ENCODE measurements around the gene MYO1F.

DNA sequence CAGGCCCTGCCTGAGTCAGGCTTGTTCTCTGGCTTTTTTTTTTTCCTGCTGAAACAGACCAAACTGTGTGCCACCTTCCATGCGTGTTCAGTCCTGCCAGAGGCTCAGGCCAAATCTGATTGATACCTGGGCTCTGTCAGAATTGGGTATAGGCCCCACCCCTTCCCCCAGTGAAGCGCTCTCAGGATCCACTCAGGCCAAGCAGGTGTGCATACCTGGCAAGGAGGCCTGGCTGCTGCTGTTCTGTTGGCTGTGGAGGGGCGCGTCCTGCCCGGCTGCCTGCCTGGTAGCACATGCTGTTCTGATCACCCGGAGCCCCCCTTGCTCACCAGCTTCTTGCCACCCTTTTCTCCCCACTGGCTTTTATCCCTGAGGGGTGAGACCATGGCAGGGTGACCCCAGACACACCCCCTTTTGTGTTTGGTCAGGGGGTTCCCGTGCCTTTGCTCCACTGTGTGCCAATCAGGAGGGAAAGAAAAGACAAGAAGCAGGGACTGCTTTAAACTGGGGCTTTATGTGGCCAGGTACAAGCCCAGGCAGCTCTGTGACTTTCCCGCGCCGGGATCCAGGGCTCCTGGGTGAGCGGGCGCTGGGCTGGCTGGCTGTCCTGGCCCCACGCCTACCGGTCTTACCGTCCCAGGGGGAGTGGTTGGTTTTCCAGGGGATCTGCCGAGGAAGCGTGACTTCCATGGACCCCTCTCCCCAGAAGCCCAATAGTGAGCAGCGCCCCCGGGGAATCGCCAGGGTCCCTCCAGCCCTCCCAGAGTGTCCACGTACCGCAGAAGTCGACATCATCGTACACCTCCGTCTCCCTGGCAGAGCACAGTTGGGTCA, 87.5 kb downstream of the MYO1F start:
- TF ChIP-seq, protein P1, sequence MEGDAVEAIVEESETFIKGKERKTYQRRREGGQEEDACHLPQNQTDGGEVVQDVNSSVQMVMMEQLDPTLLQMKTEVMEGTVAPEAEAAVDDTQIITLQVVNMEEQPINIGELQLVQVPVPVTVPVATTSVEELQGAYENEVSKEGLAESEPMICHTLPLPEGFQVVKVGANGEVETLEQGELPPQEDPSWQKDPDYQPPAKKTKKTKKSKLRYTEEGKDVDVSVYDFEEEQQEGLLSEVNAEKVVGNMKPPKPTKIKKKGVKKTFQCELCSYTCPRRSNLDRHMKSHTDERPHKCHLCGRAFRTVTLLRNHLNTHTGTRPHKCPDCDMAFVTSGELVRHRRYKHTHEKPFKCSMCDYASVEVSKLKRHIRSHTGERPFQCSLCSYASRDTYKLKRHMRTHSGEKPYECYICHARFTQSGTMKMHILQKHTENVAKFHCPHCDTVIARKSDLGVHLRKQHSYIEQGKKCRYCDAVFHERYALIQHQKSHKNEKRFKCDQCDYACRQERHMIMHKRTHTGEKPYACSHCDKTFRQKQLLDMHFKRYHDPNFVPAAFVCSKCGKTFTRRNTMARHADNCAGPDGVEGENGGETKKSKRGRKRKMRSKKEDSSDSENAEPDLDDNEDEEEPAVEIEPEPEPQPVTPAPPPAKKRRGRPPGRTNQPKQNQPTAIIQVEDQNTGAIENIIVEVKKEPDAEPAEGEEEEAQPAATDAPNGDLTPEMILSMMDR (IDR thresholded peaks at IDR 0.05), result no peak
- TF ChIP-seq POLR2A (IDR thresholded peaks at IDR 0.05), result no peak
